Upper lobe of right lung (tissue), 1 donor: ENCODE measurements around the gene PPFIBP2. TPM values are rescaled to one million over a fixed set of nuclear protein-coding genes. Genes with fewer than 3 reads are reported as not detected.

Source experiments
- ATAC-seq: fragments of 200-7000 bp; cut with Tn5 transposase; one replicate; pipeline ENCODE4 v1.9.1; 2020; ENCODE audit warnings: mild to moderate bottlenecking, moderate library complexity
- DNase-seq: peaks from one replicate; pipeline ENCODE4 v3.0.0-alpha.2; 2020
- H3K27ac ChIP-seq: fragments of 200-600 bp; one replicate; pipeline ENCODE4 v1.8.0; 2022
- H3K27me3 ChIP-seq: fragments of 200-600 bp; one replicate; pipeline ENCODE4 v1.8.0; 2022; ENCODE audit warnings: mild to moderate bottlenecking
- H3K36me3 ChIP-seq: fragments of 200-600 bp; one replicate; pipeline ENCODE4 v1.8.0; 2022
- H3K4me1 ChIP-seq: fragments of 200-600 bp; one replicate; pipeline ENCODE4 v1.8.0; 2022
- H3K4me3 ChIP-seq: fragments of 200-600 bp; one replicate; pipeline ENCODE4 v1.8.0; 2022; ENCODE audit warnings: mild to moderate bottlenecking
- H3K9me3 ChIP-seq: fragments of 200-600 bp; one replicate; pipeline ENCODE4 v1.8.0; 2022
- CTCF ChIP-seq: fragments of 200-600 bp; IDR thresholded peaks from one replicate; pipeline ENCODE4 v1.8.0; 2022; ENCODE audit warnings: antibody characterized with exemption
- intact Hi-C: fragments of 100-400 bp; cut with DNase I; formaldehyde crosslinking; loops from one replicate; pipeline ENCODE4 v1.11.0; 2022
- total RNA-seq: library from RNA; stranded (reverse); fragmentation: NEBNext Ultra II Directional; extraction: Animal tissue kit (Norgen Biotek cat#: 25700); gene quantifications from one replicate; pipeline ENCODE4 v1.2.1, GENCODE V29; 2021
- donor health status: DM: no; HTN: yes; CAD: no; lungs with severe emphysema.

The PPFIBP2 gene
- total RNA-seq, 1 donor from 2014 or later = 26.8 TPM

GRCh38 chr11:7612661-7613393 is 99.0 kb downstream of the PPFIBP2 start:
- peaks cover 5% of the 10 kb centered on the region for H3K36me3 ChIP-seq
- no peak overlapping the region for H3K27ac ChIP-seq
- TF ChIP-seq CTCF = no peak
- H3K27me3 ChIP-seq = no peaks in the 10 kb centered on the region
- no peaks in the 10 kb centered on the region for H3K4me1 ChIP-seq
- no peak overlapping the region for H3K4me3 ChIP-seq
- intact Hi-C loops = no loop called here
- ATAC-seq (peak; percentile 62), DNase-seq (no peak)
- H3K9me3 ChIP-seq = no peaks in the 10 kb centered on the region

GRCh38 chr11:7613394-7613720 is 99.6 kb downstream of the PPFIBP2 start:
- TF ChIP-seq CTCF = no peak
- no peaks in the 10 kb centered on the region for H3K4me1 ChIP-seq
- H3K36me3 ChIP-seq = peaks cover 5% of the 10 kb centered on the region
- DNase-seq = no peak
- H3K9me3 ChIP-seq = no peaks in the 10 kb centered on the region
- no peak overlapping the region for H3K4me3 ChIP-seq
- H3K27me3 ChIP-seq = no peaks in the 10 kb centered on the region
- peak; percentile 47 for ATAC-seq
- intact Hi-C loops = no loop called here
- no peak overlapping the region for H3K27ac ChIP-seq

- TF ChIP-seq CTCF = no peak
- peaks cover 5% of the 10 kb centered on the region for H3K36me3 ChIP-seq
- no peak for DNase-seq
- H3K4me3 ChIP-seq = no peak overlapping the region
- H3K27ac ChIP-seq = no peak overlapping the region
- H3K27me3 ChIP-seq = no peaks in the 10 kb centered on the region
- intact Hi-C loops = no loop called here
- no peaks in the 10 kb centered on the region for H3K4me1 ChIP-seq
- H3K9me3 ChIP-seq = no peaks in the 10 kb centered on the region
- ATAC-seq = no peak
Observed at GRCh38 chr11:7614656-7615055, 100.9 kb downstream of the PPFIBP2 start.

- Histone ChIP-seq H3K27ac (no peak overlapping the region), H3K4me1 (no peaks in the 10 kb centered on the region), H3K4me3 (no peak overlapping the region)
Observed at GRCh38 chr11:7617032-7617431, 103.2 kb downstream of the PPFIBP2 start.

GRCh38 chr11:7619322-7619721 is 105.5 kb downstream of the PPFIBP2 start:
- Histone ChIP-seq H3K4me1 (no peaks in the 10 kb centered on the region), H3K27ac (no peak overlapping the region), H3K9me3 (no peaks in the 10 kb centered on the region), H3K27me3 (no peaks in the 10 kb centered on the region), H3K36me3 (peaks cover 17% of the 10 kb centered on the region), H3K4me3 (no peak overlapping the region)
- DNase-seq = no peak
- ATAC-seq = no peak
- no peak for TF ChIP-seq CTCF
- intact Hi-C loops = no loop called here

More at GRCh38 chr11:7617032-7617431, 103.2 kb downstream of the PPFIBP2 start:
- intact Hi-C loops = no loop called here
- ATAC-seq (no peak), DNase-seq (no peak)
- no peaks in the 10 kb centered on the region for H3K9me3 ChIP-seq
- peaks cover 10% of the 10 kb centered on the region for H3K36me3 ChIP-seq
- TF ChIP-seq CTCF = no peak
- H3K27me3 ChIP-seq = no peaks in the 10 kb centered on the region

- H3K36me3 ChIP-seq = peaks cover 26% of the 10 kb centered on the region
- no peak overlapping the region for H3K4me3 ChIP-seq
- DNase-seq (no peak), ATAC-seq (no peak)
- intact Hi-C loops = no loop called here
- no peaks in the 10 kb centered on the region for H3K27me3 ChIP-seq
- no peak overlapping the region for H3K27ac ChIP-seq
- H3K9me3 ChIP-seq = no peaks in the 10 kb centered on the region
- no peak for TF ChIP-seq CTCF
- H3K4me1 ChIP-seq = no peaks in the 10 kb centered on the region
Observed at GRCh38 chr11:7621090-7621489, 107.3 kb downstream of the PPFIBP2 start.
